ENCODE results near the gene EFNB2. TPM values are rescaled to one million over a fixed set of nuclear protein-coding genes. Genes with fewer than 3 reads are reported as not detected.

Gene EFNB2
- polyA plus RNA-seq, 1 donor from 2014 or later, result 53.1 TPM

DNA sequence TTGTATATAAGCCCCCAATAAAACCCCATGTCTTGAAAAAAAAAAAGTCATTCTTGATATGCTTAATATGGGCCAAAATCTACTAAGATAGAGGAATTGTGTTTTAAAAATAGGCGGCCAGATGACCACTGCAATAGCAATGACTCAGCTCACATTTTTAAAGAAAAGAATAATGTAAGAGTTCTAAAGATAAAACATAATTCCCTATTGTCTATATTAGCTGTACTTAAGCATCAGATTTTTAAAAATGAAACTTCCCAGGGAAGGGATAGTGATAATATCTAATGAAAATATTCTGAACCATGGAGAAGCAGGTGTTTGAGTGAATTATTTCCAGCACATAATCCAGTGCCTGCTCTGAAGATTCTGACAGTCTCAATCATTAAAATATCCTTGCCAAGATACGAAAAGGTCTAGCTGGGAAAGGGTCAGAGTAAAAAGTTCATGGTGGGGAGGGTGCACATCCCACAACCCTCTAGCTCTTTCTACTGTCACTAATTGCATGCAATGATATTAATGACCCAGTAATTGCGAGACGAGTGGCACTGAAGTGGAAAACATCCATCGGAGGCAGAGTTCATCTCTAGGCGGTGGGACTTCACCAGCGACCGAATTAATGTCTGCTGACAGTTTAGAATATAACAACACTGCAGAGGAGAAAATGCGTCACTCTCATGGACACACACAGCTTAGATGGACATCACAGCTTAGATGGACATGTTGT lies 31.6 kb downstream of the EFNB2 start:
- no peaks in the 10 kb centered on the region for H3K27me3 ChIP-seq (ENCODE audit: insufficient read depth, low read depth, low read length)
- no peak overlapping the region for H3K4me3 ChIP-seq (ENCODE audit: low read length)
- H3F3A ChIP-seq (ENCODE audit: insufficient read depth, low read length, poor library complexity, severe bottlenecking), result no peaks in the 10 kb centered on the region
- no peaks in the 10 kb centered on the region for H4K20me1 ChIP-seq (ENCODE audit: insufficient read depth)
- no peak overlapping the region for H3K4me2 ChIP-seq (ENCODE audit: low read length)
- H3K36me3 ChIP-seq (ENCODE audit: insufficient read depth, low read length), result peaks cover 8% of the 10 kb centered on the region
- no peak overlapping the region for H3K9ac ChIP-seq (ENCODE audit: low read length)
- peaks cover 97% of the 10 kb centered on the region for H3K79me2 ChIP-seq (replicated peaks; ENCODE audit: insufficient read depth, low read length)
- no peaks in the 10 kb centered on the region for H3K9me3 ChIP-seq (ENCODE audit: low read length)
- no peaks in the 10 kb centered on the region for H3K9me2 ChIP-seq (ENCODE audit: insufficient read depth, low read length)
- TF ChIP-seq MXI1 (conservative IDR thresholded peaks at IDR 0.05; ENCODE audit: poor library complexity, severe bottlenecking) (no peak), SMC3 (conservative IDR thresholded peaks at IDR 0.05; ENCODE audit: poor library complexity) (no peak), TAF1 (IDR thresholded peaks at IDR 0.05; ENCODE audit: low read depth) (no peak), RAD21 (conservative IDR thresholded peaks at IDR 0.05) (no peak), EZH2 (IDR thresholded peaks at IDR 0.05; ENCODE audit: borderline replicate concordance, insufficient read depth, low read length, poor library complexity, severe bottlenecking) (no peak)
- TF ChIP-seq, protein P1, sequence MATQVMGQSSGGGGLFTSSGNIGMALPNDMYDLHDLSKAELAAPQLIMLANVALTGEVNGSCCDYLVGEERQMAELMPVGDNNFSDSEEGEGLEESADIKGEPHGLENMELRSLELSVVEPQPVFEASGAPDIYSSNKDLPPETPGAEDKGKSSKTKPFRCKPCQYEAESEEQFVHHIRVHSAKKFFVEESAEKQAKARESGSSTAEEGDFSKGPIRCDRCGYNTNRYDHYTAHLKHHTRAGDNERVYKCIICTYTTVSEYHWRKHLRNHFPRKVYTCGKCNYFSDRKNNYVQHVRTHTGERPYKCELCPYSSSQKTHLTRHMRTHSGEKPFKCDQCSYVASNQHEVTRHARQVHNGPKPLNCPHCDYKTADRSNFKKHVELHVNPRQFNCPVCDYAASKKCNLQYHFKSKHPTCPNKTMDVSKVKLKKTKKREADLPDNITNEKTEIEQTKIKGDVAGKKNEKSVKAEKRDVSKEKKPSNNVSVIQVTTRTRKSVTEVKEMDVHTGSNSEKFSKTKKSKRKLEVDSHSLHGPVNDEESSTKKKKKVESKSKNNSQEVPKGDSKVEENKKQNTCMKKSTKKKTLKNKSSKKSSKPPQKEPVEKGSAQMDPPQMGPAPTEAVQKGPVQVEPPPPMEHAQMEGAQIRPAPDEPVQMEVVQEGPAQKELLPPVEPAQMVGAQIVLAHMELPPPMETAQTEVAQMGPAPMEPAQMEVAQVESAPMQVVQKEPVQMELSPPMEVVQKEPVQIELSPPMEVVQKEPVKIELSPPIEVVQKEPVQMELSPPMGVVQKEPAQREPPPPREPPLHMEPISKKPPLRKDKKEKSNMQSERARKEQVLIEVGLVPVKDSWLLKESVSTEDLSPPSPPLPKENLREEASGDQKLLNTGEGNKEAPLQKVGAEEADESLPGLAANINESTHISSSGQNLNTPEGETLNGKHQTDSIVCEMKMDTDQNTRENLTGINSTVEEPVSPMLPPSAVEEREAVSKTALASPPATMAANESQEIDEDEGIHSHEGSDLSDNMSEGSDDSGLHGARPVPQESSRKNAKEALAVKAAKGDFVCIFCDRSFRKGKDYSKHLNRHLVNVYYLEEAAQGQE (IDR thresholded peaks at IDR 0.05; ENCODE audit: borderline replicate concordance), result no peak
- TF ChIP-seq, protein P2, sequence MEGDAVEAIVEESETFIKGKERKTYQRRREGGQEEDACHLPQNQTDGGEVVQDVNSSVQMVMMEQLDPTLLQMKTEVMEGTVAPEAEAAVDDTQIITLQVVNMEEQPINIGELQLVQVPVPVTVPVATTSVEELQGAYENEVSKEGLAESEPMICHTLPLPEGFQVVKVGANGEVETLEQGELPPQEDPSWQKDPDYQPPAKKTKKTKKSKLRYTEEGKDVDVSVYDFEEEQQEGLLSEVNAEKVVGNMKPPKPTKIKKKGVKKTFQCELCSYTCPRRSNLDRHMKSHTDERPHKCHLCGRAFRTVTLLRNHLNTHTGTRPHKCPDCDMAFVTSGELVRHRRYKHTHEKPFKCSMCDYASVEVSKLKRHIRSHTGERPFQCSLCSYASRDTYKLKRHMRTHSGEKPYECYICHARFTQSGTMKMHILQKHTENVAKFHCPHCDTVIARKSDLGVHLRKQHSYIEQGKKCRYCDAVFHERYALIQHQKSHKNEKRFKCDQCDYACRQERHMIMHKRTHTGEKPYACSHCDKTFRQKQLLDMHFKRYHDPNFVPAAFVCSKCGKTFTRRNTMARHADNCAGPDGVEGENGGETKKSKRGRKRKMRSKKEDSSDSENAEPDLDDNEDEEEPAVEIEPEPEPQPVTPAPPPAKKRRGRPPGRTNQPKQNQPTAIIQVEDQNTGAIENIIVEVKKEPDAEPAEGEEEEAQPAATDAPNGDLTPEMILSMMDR (IDR thresholded peaks at IDR 0.05; ENCODE audit: poor library complexity, severe bottlenecking), result no peak
- H2AFZ ChIP-seq (ENCODE audit: low read depth, low read length), result no peak overlapping the region
- no peak overlapping the region for H3K27ac ChIP-seq (ENCODE audit: low read length)

DNA sequence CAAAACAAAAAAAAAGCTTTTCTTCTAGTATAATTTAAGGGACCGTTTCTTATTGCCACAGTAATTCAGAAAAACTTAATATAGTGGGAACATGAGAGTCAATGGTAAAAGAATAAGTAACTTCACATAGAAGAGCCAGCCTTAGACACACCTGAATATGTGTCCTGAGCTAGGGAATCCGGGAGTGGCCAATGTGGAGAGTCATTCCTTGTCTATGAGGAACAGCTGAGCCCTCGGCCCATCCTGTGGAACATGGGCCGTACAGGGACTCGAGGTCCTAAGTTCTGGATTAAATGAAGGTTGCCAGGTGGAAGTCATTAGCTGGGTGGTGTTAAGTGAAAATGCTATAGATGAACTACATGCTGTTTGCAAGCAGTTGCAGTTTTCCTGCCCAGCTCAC lies 32.2 kb downstream of the EFNB2 start:
- H4K20me1 ChIP-seq (ENCODE audit: insufficient read depth), result no peaks in the 10 kb centered on the region
- no peaks in the 10 kb centered on the region for H3F3A ChIP-seq (ENCODE audit: insufficient read depth, low read length, poor library complexity, severe bottlenecking)
- peaks cover 8% of the 10 kb centered on the region for H3K36me3 ChIP-seq (ENCODE audit: insufficient read depth, low read length)
- TF ChIP-seq MXI1 (conservative IDR thresholded peaks at IDR 0.05; ENCODE audit: poor library complexity, severe bottlenecking) (no peak), EZH2 (IDR thresholded peaks at IDR 0.05; ENCODE audit: borderline replicate concordance, insufficient read depth, low read length, poor library complexity, severe bottlenecking) (no peak), SMC3 (conservative IDR thresholded peaks at IDR 0.05; ENCODE audit: poor library complexity) (no peak), RAD21 (conservative IDR thresholded peaks at IDR 0.05) (no peak)
- H3K79me2 ChIP-seq (replicated peaks; ENCODE audit: insufficient read depth, low read length), result peaks cover 97% of the 10 kb centered on the region
- H3K27ac ChIP-seq (ENCODE audit: low read length), result no peak overlapping the region
- H3K27me3 ChIP-seq (ENCODE audit: insufficient read depth, low read depth, low read length), result no peaks in the 10 kb centered on the region
- no peak overlapping the region for H2AFZ ChIP-seq (ENCODE audit: low read depth, low read length)
- no peaks in the 10 kb centered on the region for H3K9me2 ChIP-seq (ENCODE audit: insufficient read depth, low read length)
- H3K9me3 ChIP-seq (ENCODE audit: low read length), result no peaks in the 10 kb centered on the region
- no peak overlapping the region for H3K4me3 ChIP-seq (ENCODE audit: low read length)
- no peak overlapping the region for H3K4me2 ChIP-seq (ENCODE audit: low read length)
- no peak overlapping the region for H3K9ac ChIP-seq (ENCODE audit: low read length)

All from neural cell (in vitro differentiated cells).